Kidney (tissue), 14 donors: ENCODE data around the gene GUK1. TPM values are rescaled to one million over a fixed set of nuclear protein-coding genes. Genes with fewer than 3 reads are reported as not detected.
"Not testable (repeated sequence)": the region's sequence is repeated elsewhere in the genome, so short reads cannot be mapped to it uniquely, and the experiment has no call there.

Source experiments
- DNase-seq, 5 donors: peaks; one replicate each; pipeline ENCODE4 v3.0.0-alpha.2; 2013 to 2020
- FAIRE-seq: peaks from 2 replicates; lab custom pipeline; 2012; peaks lifted over from hg19 to GRCh38; lab: Jason Lieb, UNC
- H3K27ac ChIP-seq, 2 donors: one replicate each; pipeline ENCODE4 v1.7.0; 2013; ENCODE audit warnings: low read depth in 2 of 2, low read length in 2 of 2, inconsistent platforms in 1 of 2
- H3K27me3 ChIP-seq: one replicate; pipeline ENCODE4 v1.7.1; 2013; ENCODE audit warnings: low read length, inconsistent platforms; ENCODE audit not compliant: control insufficient read depth, insufficient read depth
- H3K36me3 ChIP-seq, 3 donors: one replicate each; pipeline versions ENCODE4 v1.7.0 to v1.7.1; 2013; ENCODE audit warnings: low read length in 3 of 3, control low read depth in 1 of 3, inconsistent platforms in 1 of 3; ENCODE audit not compliant: insufficient read depth in 3 of 3, control insufficient read depth in 2 of 3
- H3K4me1 ChIP-seq, 3 donors: one replicate each; pipeline versions ENCODE4 v1.7.0 to v1.7.1; 2013; ENCODE audit warnings: low read length in 3 of 3, inconsistent platforms in 1 of 3, low read depth in 1 of 3; ENCODE audit not compliant: control insufficient read depth in 2 of 3, insufficient read depth in 2 of 3
- H3K4me3 ChIP-seq, 3 donors: one replicate each; pipeline versions ENCODE4 v1.7.0 to v1.8.1; 2013; ENCODE audit warnings: low read length in 3 of 3, control low read depth in 1 of 3, inconsistent platforms in 1 of 3
- H3K9ac ChIP-seq, 3 donors: one replicate each; pipeline versions ENCODE4 v1.7.0 to v1.7.1; 2013; ENCODE audit warnings: low read length in 3 of 3, control low read depth in 1 of 3, inconsistent platforms in 1 of 3
- H3K9me3 ChIP-seq, 3 donors: one replicate each; pipeline versions ENCODE4 v1.7.0 to v1.7.1; 2013; ENCODE audit warnings: low read length in 3 of 3, control low read depth in 1 of 3, inconsistent platforms in 1 of 3; ENCODE audit not compliant: control insufficient read depth in 2 of 3, insufficient read depth in 1 of 3
- CTCF ChIP-seq: IDR thresholded peaks from 3 replicates; pipeline ENCODE4 v1.5.1; 2012; ENCODE audit warnings: mild to moderate bottlenecking, moderate library complexity, borderline replicate concordance; ENCODE audit not compliant: insufficient read depth; ENCODE audit errors: extremely low read depth
- intact Hi-C: fragments of 100-400 bp; cut with DNase I; formaldehyde crosslinking; loops from one replicate; pipeline ENCODE4 v1.11.1; 2022
- polyA plus RNA-seq: library from polyadenylated mRNA; stranded (reverse); fragments of 350-450 nt; fragmentation: Illumina TruSeq; extraction: RNeasy Lipid Tissue Mini Kit (QIAGEN cat#74804); gene quantifications from one replicate; pipeline ENCODE4 v1.2.3, GENCODE V29; 2014; ENCODE audit warnings: low read depth, low replicate concordance; ENCODE audit not compliant: insufficient read depth
- total RNA-seq: library from RNA; stranded (reverse); fragmentation: NEBNext Ultra II Directional; extraction: Animal tissue kit (Norgen Biotek cat#: 25700); gene quantifications from one replicate; pipeline ENCODE4 v1.2.1, GENCODE V29; 2021
- donor health status: control.
- donor health status: control.
- donor health status: control.
- donor health status: control.
- donor health status: control.
- donor health status: DM: yes; HTN: yes; CAD: no.
- donor health status: Normal renal cell carcinoma (clear cell type).

GUK1 gene
- total and polyA plus RNA-seq, 2 donors from 2014 or later, result 221 to 410 TPM

GRCh38 chr1:228172591-228173527 is 32.8 kb downstream of the GUK1 start:
- no peaks in the 10 kb centered on the region for H3K27me3 ChIP-seq
- peaks cover 0 to 3% (median 0%) of the 10 kb centered on the region in 3 donors for H3K36me3 ChIP-seq
- no peaks in the 10 kb centered on the region for H3K9me3 ChIP-seq
- DNase-seq (peak in 2 of 5 donors; percentile 41 to 61), FAIRE-seq (no peak)
- no peak overlapping the region for H3K27ac ChIP-seq
- no peak overlapping the region for H3K4me3 ChIP-seq
- H3K4me1 ChIP-seq, result no peaks in the 10 kb centered on the region
- no peak for TF ChIP-seq CTCF
- intact Hi-C loops, result no loop called here
- H3K9ac ChIP-seq, result no peak overlapping the region

- H3K27ac ChIP-seq, H3K9me3 ChIP-seq, H3K27me3 ChIP-seq, H3K9ac ChIP-seq, H3K4me3 ChIP-seq, H3K36me3 ChIP-seq, H3K4me1 ChIP-seq, intact Hi-C loops, FAIRE-seq: not testable (repeated sequence)
- peak in 3 of 5 donors; percentile 58 to 75 (median 64) for DNase-seq
Observed at GRCh38 chr1:228173528-228174481, 33.7 kb downstream of the GUK1 start.

GRCh38 chr1:228174482-228175315 is 34.6 kb downstream of the GUK1 start:
- no peak for TF ChIP-seq CTCF
- DNase-seq (peak in 3 of 5 donors; percentile 55 to 81 (median 71)), FAIRE-seq (no peak)
- Histone ChIP-seq H3K36me3 (peaks cover 0 to 3% (median 0%) of the 10 kb centered on the region in 3 donors), H3K4me3 (no peak overlapping the region), H3K27ac (no peak overlapping the region), H3K9ac (no peak overlapping the region), H3K27me3 (no peaks in the 10 kb centered on the region), H3K4me1 (peaks cover 0 to 4% (median 0%) of the 10 kb centered on the region in 3 donors), H3K9me3 (no peaks in the 10 kb centered on the region)
- intact Hi-C loops, result no loop called here
